SU-DHL-6 (cell line): Measurements from ENCODE around the gene AOAH.
"Not testable (repeated sequence)": the region's sequence is repeated elsewhere in the genome, so short reads cannot be mapped to it uniquely, and the experiment has no call there.

Experiments used
- H2AFZ ChIP-seq: fragments of 200-600 bp; sonication (generic); 2 replicates; pipeline ENCODE4 v1.6.1; 2014; ENCODE audit warnings: low read depth, mild to moderate bottlenecking, moderate library complexity, mixed read lengths, antibody characterized with exemption, low read length; ENCODE audit not compliant: severe bottlenecking
- H3F3A ChIP-seq: fragments of 200-600 bp; shearing (Covaris generic); 2 replicates; pipeline ENCODE4 v1.6.0; 2016; ENCODE audit warnings: antibody characterized with exemption, mild to moderate bottlenecking; ENCODE audit not compliant: insufficient read depth
- H3K27ac ChIP-seq: fragments of 200-600 bp; sonication (generic); 2 replicates; pipeline ENCODE4 v1.5.1; 2016; ENCODE audit warnings: low read depth, mild to moderate bottlenecking, low read length, moderate library complexity, mixed read lengths
- H3K27me3 ChIP-seq: fragments of 200-600 bp; sonication (generic), shearing (Covaris generic); 2 replicates; pipeline ENCODE4 v1.6.0; 2014; ENCODE audit warnings: mild to moderate bottlenecking, low read length
- H3K36me3 ChIP-seq: fragments of 200-600 bp; sonication (generic); 2 replicates; pipeline ENCODE4 v1.6.1; 2014; ENCODE audit warnings: mild to moderate bottlenecking, low read length, mixed read lengths
- H3K4me2 ChIP-seq: fragments of 300-600, 200-600 bp; shearing (Covaris generic), sonication (generic); 2 replicates; pipeline ENCODE4 v1.6.0; 2014; ENCODE audit warnings: low read length, low read depth, mild to moderate bottlenecking; ENCODE audit not compliant: poor library complexity, severe bottlenecking
- H3K4me3 ChIP-seq: fragments of 200-600 bp; sonication (generic); 2 replicates; pipeline ENCODE4 v1.5.1; 2014; ENCODE audit warnings: antibody characterized with exemption, low read length, mild to moderate bottlenecking, mixed read lengths; ENCODE audit not compliant: insufficient read depth, poor library complexity, severe bottlenecking
- H3K79me2 ChIP-seq: fragments of 200-600 bp; sonication (generic); 2 replicates; pipeline ENCODE4 v1.6.1; 2014; ENCODE audit warnings: mild to moderate bottlenecking, low read length, moderate library complexity; ENCODE audit not compliant: insufficient read depth
- H3K9ac ChIP-seq: fragments of 200-600 bp; sonication (generic); 2 replicates; pipeline ENCODE4 v1.7.0; 2014; ENCODE audit warnings: mild to moderate bottlenecking, low read length
- H3K9me2 ChIP-seq: fragments of 200-600 bp; sonication (generic); replicated peaks from 2 replicates; pipeline ENCODE4 v1.6.1; 2014; ENCODE audit warnings: low read length; ENCODE audit not compliant: insufficient read depth
- H3K9me3 ChIP-seq: fragments of 200-600 bp; sonication (generic); 2 replicates; pipeline ENCODE4 v1.6.1; 2014; ENCODE audit warnings: low read length, mixed read lengths; ENCODE audit not compliant: insufficient read depth
- H4K20me1 ChIP-seq: fragments of 200-600 bp; sonication (generic); 2 replicates; pipeline ENCODE4 v1.6.1; 2014; ENCODE audit warnings: low read depth, mild to moderate bottlenecking, antibody characterized with exemption, low read length, moderate library complexity, mixed read lengths
- CTCF ChIP-seq: fragments of 200-600 bp; sonication (generic); IDR thresholded peaks from one replicate; pipeline ENCODE4 v1.5.1; 2017; ENCODE audit warnings: antibody characterized with exemption, mild to moderate bottlenecking, low read length, moderate library complexity; ENCODE audit not compliant: insufficient read depth, poor library complexity, severe bottlenecking
- EZH2phosphoT487 ChIP-seq: fragments of 200-600 bp; sonication (generic), shearing (Covaris generic); conservative IDR thresholded peaks from 2 replicates; pipeline ENCODE4 v1.6.1; 2018; ENCODE audit warnings: mild to moderate bottlenecking, antibody characterized with exemption, low read length, moderate library complexity, mixed read lengths

The AOAH gene

GRCh38 chr7:36707465-36707864 is 16.8 kb downstream of the AOAH start:
- H4K20me1 ChIP-seq = no peaks in the 10 kb centered on the region
- H2AFZ ChIP-seq = no peak overlapping the region
- H3K27me3 ChIP-seq = 0 out of 2 replicates have a peak, but pooled peaks cover 3% of the 10 kb centered on the region
- H3K4me3 ChIP-seq = no peak overlapping the region
- H3K4me2 ChIP-seq = no peak overlapping the region
- no peak overlapping the region for H3K27ac ChIP-seq
- no peak overlapping the region for H3K9ac ChIP-seq
- H3K79me2 ChIP-seq = no peaks in the 10 kb centered on the region
- no peaks in the 10 kb centered on the region for H3K9me3 ChIP-seq
- H3K9me2 ChIP-seq = no peaks in the 10 kb centered on the region
- no peak for TF ChIP-seq CTCF
- TF ChIP-seq EZH2phosphoT487 = no peak
- H3K36me3 ChIP-seq = 0 out of 2 replicates have a peak, but pooled peaks cover 3% of the 10 kb centered on the region
- H3F3A ChIP-seq = no peaks in the 10 kb centered on the region

- not testable (repeated sequence) for H3F3A ChIP-seq, H3K4me2 ChIP-seq, H3K27ac ChIP-seq, H2AFZ ChIP-seq, H3K9me3 ChIP-seq, H3K9ac ChIP-seq, H4K20me1 ChIP-seq, H3K4me3 ChIP-seq, H3K36me3 ChIP-seq, H3K79me2 ChIP-seq, H3K27me3 ChIP-seq, H3K9me2 ChIP-seq
Observed at GRCh38 chr7:36703860-36704259, 20.4 kb downstream of the AOAH start.

GRCh38 chr7:36692456-36692855 is 31.8 kb downstream of the AOAH start:
- no peaks in the 10 kb centered on the region for H3F3A ChIP-seq
- no peak overlapping the region for H2AFZ ChIP-seq
- no peaks in the 10 kb centered on the region for H3K9me2 ChIP-seq
- H3K9ac ChIP-seq = no peak overlapping the region
- no peak for TF ChIP-seq EZH2phosphoT487
- no peak for TF ChIP-seq CTCF
- H3K27ac ChIP-seq = no peak overlapping the region
- no peaks in the 10 kb centered on the region for H3K36me3 ChIP-seq
- H4K20me1 ChIP-seq = no peaks in the 10 kb centered on the region
- H3K4me3 ChIP-seq = no peak overlapping the region
- H3K27me3 ChIP-seq = no peaks in the 10 kb centered on the region
- H3K9me3 ChIP-seq = no peaks in the 10 kb centered on the region
- no peaks in the 10 kb centered on the region for H3K79me2 ChIP-seq
- H3K4me2 ChIP-seq = no peak overlapping the region

- Histone ChIP-seq H3K27ac (no peak overlapping the region), H4K20me1 (no peaks in the 10 kb centered on the region), H3K4me3 (no peak overlapping the region), H3K36me3 (no peaks in the 10 kb centered on the region), H3F3A (no peaks in the 10 kb centered on the region), H3K9me3 (no peaks in the 10 kb centered on the region), H3K27me3 (no peaks in the 10 kb centered on the region), H2AFZ (no peak overlapping the region), H3K9me2 (no peaks in the 10 kb centered on the region), H3K4me2 (no peak overlapping the region), H3K9ac (no peak overlapping the region), H3K79me2 (no peaks in the 10 kb centered on the region)
- TF ChIP-seq CTCF (no peak), EZH2phosphoT487 (no peak)
Observed at GRCh38 chr7:36691983-36692382, 32.3 kb downstream of the AOAH start.
